GM13977 (cell line): Measurements from ENCODE around the gene CBX4.

Source experiments
- DNase-seq: peaks from one replicate; pipeline ENCODE4 v3.0.0; 2012; ENCODE audit warnings: low spot score
- CTCF ChIP-seq: IDR thresholded peaks from 2 replicates; pipeline ENCODE4 v1.5.1; 2012; ENCODE audit warnings: mild to moderate bottlenecking, control low read depth; ENCODE audit not compliant: insufficient read depth; ENCODE audit errors: extremely low read depth, missing control alignments
- in situ Hi-C: fragments of 300-500 bp; cut with MboI; formaldehyde crosslinking; loops from one replicate; pipeline ENCODE4 v1.12.0; 2022; ENCODE audit warnings: low sequenced_read_pairs, low pct_unique_long_range_greater_than_20kb, mixed read lengths, inconsistent platforms; ENCODE audit not compliant: unreplicated experiment

Gene CBX4

GRCh38 chr17:79783891-79784290, 55.3 kb downstream of the CBX4 start:
- TF ChIP-seq CTCF: no peak
- in situ Hi-C loops: loop anchor here (25.0 kb wide), 1 partner anchor 178 kb away; no protein-coding TSS in a partner anchor
- DNase-seq: no peak
